DMS 273 treated with DMSO at 0.1 percent for 48 hours (cell line): Measurements from ENCODE around the gene CHURC1.
A peak's percentile ranks its signal among the peaks of the same experiment; 100 is the strongest.

Experiments used
- DNase-seq: peaks from one replicate; lab custom pipeline; 2025; lab: John Stamatoyannopoulos, UW

Gene CHURC1

DNA sequence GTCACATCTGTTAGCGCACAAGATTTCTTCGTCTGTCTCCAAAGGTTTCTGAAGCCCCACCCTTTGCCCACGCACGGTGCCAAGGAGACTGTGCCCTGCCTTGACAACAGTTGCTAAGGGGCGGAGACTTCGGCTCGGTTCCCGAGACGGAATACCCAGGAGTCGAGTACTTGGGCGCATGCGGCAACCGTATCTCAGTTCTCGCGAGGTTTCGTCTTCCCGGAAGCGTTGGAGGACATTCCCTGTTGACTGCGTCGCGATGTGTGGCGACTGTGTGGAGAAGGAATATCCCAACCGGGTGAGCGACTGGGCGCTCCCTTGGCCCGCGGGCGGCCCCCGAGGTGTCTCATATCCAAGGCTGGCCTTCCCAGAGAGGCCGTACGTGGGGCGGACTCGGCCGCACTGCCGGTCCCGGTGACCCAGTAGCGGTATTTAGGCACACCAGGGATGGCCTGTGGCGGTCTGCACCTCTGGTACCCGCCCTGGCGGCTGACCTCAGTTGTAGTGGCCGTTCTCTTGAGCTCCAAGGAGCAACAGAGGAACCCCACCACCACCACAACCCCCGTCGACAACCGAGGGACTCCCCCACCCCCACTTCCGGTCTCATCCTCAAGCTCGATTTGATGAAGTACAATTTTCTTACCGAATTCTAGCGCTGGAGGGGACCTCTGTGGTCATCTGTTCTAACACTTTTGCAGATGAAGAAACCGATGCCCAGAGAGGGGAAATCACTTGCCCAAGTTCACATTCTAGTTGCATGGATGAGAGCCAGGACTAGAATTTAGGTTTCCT is at the start of gene CHURC1:
Gene CHURC1, plus strand, starts transcription at position 219 of the 792 bp plus-strand sequence. Its CDS starts 41 bp downstream, at position 260.
- peak; percentile 96 for DNase-seq

DNA sequence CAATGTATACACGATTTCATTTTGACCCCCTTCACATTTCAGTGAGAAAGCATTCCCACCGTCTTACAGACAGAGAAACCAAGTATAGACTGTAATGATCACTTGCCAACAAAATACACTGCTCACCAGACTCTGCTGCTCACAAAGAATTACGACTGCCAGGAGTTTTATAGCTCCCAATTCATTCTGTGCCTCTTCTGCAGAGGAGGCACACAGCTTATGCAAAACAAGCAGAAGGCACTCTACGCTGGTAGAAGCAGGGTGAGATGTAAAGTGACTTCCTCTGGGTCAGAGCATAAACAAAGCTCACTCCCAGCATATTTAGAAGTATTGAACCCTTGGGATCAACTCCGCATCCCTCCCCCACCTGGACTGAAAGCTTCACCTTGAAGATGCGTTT is 49.1 kb upstream of the CHURC1 start:
- DNase-seq: no peak

DNA sequence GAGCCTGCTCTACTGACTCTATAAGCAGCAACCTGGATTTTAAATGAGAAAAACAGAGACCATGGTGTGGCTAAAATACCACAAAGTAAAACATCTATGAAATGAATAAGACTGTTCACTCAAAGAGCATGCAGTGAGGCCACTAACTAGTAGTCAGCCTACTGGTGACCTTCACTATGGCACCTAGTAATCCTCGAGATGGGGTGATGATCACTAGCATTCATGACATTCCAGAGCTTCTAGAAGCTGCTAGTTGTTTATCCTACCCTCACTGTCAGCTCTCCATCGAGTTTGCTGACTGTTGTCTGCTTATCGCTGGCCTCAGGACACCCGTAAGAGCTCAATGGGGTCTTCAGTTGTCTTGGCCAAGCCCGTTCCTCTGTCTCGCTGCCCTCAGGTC is 48.3 kb upstream of the CHURC1 start:
- no peak for DNase-seq

GRCh38 chr14:64867182-64867581 is 47.1 kb upstream of the CHURC1 start:
- DNase-seq: no peak

DNA sequence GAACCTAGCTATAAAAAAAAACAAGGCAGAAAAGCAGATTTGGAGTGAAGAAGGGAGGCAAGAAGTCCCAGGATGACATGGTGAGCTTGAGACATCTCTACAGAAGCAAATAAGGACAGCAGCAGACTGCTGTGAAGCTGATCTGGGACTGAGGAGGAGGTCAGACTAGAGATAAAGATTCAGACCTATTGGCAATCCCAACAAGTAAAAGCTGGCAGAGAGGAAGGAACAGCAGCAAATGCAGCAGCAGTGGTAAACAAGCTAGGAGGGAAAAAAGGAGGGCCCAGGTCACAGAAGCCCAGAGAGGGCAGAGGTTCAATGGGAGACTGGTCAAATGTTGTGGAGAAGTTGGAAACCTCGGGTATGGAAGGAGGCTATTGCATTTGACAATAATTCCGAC is 45.9 kb upstream of the CHURC1 start:
- DNase-seq: no peak

- DNase-seq: no peak
These were observed 45.4 kb upstream of the CHURC1 start for GRCh38 chr14:64868841-64869240.

DNA sequence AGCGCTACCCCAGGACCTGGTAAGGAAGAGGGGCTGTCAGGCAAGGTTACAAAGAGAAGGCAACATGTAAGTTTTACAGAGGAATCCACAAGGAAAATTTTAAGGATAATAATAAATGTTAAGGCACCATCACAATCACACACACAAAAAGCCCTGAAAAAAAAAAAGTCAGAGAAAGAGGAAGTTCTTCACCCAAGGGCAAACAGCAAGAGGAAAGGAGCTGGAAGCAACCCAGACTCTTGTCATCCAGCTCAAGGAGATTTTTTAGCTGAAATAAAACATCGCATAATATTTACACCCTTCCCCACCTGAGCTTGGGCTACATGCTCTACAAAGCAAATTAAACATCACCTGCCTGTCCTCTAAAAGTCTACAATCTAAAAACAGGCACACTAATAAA is 44.1 kb upstream of the CHURC1 start:
- DNase-seq: no peak

GRCh38 chr14:64871344-64871743 is 42.9 kb upstream of the CHURC1 start:
- no peak for DNase-seq

DNA sequence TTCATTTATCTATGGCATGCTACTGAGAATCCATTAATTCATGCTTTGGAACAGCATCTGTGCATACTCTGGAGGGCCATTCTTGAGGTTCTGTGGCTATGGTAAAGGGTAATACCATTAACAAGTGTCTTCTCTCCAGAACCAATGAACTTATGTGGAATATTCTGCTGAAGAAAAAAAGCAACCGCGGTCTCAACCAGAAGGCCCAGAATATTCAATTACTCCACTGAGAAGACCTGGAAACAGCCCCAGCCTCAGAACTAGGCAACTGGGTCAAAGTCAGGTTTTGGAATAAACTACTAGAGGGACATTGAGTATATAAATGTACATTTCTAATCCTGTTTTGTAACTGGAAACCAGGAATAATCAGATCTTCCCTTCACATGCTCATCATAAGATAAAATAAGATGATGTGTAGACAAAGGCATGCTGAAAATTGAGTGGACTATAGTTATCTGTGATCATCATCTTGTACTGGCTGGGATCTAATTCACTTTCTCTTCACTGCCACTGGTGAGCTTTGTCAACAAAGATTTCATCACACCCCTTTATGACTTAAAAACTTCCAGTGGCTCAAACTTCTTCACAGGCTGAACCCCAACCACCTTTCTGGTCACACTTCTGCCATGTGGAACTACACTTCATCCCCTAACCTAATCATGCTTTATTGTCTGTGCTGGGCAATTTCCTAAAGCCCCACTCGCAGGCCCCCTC is 40.6 kb upstream of the CHURC1 start:
- DNase-seq: no peak

DNA sequence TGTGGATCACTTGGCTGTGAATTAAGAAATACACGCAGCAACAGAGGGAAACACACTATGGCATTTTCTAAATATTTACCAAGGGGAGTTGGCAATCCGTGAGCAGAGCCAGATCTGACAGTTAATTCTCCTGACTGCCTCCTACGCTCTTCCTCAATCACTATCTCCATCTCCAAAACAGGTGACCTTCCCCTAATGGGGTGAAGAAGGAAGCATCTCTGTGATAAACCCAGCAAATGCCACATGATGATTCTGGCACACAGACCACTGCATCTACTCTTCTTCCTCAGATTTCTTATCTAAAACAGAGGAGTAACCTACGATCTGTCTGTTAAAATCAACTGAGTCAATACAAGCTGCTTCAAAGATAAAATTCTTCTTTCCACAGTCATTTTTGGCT is 38.9 kb upstream of the CHURC1 start:
- no peak for DNase-seq

DNA sequence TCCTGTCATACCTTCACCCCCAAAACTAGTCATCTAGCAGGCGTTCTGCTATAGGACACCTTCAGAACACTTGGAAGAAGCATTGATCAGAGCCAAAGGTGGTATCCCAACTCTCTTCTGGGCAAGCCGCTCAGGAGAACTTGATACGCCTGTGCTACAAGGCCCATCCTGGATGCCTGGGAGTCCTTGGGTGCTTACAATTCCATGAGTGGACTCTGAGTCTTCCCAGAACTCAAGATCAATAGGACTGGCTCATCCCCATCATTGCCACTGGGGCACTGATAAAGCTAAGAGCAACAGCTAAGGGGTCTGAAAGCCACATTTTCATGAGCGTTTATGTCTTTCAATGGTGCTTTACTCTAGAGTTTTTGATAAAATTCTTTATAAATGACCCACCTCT is 36.4 kb upstream of the CHURC1 start:
- DNase-seq: no peak

DNA sequence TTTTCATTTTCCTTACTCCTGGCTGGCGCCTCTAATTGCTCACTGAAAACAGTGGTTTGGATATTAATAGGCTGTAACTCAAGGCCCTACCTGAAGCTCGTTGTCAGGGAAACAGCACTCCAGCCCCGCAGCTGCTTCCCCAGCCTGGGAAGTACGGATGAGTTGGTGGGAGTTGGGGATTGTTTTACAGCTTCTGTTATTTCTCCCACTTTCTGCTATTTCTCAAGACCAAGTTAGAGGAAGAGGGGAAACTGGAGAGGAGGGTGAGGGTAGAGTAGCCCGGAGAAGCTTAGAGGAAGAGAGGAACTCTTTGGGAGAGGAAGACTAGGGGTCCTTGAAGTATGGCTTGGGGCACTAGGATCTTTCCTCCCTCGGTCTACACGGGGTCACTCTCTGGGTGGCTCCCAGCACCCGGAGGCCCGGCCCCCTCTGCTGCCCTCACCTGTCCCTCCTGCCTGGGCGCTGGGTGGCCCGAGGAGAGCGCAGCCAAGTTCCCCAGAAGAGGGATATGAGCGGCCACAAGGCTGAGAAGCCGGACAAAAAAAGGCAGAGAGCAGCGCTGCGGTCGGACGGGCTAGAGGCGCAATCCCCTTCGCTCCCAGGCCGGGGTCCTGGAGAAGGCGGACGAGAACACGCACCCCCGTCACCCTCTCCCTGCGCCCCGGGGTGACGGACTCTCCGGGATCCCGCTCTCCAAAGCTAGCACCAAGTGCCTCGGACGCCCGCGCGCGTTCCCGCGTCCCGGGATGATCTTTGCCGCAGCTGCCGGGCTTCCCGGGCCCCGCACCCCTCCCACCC is 35.2 kb upstream of the CHURC1 start:
- no peak for DNase-seq

DNA sequence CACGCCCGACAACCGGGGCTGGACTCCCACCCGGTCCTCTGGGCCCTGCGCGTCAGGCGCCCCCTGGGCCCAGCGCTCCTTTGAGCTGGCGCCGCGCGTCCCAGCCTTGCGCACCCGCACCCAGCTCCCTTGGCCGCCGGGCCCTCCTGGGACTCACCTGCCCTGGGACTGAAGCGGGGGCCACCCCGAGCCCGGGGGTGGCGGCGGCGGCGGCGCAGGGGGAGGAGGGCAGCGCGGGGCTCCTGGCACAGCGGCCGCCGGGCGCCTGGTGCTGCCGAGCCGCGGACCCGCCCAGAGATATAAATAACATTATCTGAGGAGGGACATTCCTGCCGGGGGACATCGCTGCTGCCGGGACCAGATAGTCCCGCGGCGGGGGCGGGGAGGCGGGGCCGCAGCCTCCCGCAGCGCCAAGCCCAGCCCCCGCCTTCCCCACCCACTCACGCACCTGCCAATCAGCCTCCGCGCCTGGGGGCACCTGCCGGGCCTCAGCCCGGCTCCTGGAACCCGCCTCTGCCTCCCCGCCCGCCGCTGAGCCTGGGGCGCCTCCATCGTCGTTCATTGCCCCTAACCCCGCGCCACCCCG is 34.5 kb upstream of the CHURC1 start, which contains the start of gene SPTB:
Gene SPTB, minus strand, starts transcription at position 273 of the 586 bp plus-strand sequence. CDS start 56,813 bp downstream, outside the sequence.
- no peak for DNase-seq

DNA sequence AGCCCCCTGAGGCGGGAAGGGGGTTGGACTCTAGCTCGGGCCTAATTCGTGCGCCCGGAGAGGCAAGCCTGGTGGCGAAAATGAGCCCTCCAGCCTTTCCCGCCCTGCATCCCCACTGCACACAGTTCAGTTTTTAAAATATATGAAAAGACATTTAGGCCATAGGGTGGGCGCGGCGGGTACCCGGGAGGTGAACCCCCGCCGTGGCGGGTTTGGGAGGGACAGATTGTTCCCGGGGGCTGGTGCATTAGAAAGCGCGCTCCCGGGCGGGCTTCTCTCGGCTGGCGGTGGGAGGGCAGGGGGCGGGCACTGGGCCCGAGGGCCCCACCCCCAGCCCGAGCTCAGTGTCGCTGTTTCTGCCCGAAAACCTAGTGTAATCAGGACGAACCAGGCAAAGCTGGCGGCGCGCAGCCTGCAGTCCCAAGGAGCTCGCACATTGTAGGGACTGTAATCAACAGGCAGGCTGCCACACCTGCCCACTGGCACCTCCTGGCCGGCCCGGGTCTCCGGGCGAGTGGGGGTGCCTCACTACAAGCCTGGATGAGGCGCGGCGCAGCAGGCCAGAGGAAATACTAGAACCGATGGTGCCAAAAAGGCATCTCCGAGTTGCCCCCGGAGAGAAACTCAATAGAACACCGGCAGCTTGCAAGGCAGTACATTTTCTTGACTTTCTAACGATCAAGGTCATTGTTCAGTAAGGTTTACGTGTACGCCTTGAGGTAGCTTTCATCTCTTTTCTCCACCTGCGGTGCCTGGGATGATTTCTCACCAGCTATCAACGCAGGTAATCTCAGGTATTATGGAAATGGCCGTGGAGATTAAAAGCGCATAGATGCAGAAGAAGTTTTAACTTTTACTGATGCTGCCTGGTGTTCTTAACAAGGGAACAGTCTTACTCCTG is 33.8 kb upstream of the CHURC1 start:
- peak; percentile 5 for DNase-seq

- no peak for DNase-seq
These were observed 28.7 kb upstream of the CHURC1 start for GRCh38 chr14:64885559-64885958.

DNA sequence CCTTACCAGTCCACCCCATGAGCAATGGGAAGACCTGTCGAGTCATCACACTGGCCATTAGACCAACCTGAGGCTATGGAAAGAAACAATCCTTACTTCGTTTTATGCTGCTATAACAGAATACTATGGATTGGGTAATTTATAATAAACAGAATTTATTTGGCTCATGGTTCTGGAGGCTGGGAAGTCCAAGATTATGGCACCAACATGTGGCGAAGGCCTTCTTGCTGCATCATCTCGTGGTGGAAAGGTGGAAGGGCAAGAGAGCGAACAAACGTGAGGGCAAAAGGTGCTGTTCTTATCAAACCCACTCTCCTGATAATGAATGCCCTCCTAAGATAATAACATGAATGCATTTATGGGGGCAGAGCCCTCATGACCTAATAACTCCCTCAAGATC is 24.9 kb upstream of the CHURC1 start:
- DNase-seq: no peak

DNA sequence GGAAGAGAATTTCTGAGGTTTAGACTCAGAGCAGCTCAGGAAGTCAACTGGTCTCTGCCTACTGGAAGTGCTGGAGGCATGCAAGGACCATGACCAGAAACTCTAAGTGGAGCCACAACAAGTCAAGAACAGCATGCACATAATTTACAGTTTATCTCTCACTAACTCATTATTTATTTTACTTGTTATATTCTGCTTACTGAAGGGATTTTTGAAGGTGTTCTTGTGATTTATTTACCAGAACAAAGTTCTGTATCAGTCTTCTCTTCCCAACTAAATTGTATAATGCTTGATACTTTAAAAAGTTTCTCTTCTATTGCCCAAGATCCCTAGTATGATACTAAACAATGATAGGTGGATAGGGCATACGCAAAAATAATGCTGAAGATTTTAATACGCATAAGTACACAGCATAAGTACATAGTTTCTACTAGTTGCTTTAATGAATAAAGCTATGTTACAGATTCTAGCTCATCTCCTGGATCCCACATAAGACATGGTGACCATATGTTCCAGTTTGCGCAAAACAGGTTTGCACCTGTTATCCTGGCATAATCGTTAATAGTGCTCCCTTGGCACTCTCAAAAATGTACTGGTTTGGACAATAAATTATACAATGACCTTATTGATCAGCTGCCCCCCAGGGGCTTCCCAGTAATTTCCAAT is 22.9 kb upstream of the CHURC1 start:
- DNase-seq: peak; percentile 39

DNA sequence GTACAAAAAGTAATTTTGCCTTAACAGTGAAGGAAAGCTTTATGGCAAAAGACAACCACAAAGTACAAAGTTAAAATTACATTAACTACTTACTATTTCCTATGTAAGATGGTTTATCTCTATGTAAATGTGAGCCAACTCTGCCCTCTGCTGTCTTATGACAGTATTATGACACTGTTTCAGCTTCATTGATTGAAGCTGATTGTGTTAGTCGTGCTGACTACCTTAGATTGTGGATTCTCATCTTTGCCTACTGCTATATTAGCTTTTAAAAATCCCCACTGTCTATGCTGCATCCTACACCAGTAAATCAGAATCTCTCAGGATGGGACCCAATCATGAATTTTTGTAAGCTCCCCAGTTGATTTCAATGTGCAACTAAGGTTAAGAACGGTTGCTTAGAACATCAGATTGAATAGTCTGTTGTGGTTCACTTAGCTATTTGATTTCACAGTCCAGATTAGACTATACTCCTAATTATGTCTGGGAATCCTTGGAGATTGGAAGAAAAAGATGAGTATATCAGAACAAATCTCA is 22.3 kb upstream of the CHURC1 start:
- peak; percentile 39 for DNase-seq

DNA sequence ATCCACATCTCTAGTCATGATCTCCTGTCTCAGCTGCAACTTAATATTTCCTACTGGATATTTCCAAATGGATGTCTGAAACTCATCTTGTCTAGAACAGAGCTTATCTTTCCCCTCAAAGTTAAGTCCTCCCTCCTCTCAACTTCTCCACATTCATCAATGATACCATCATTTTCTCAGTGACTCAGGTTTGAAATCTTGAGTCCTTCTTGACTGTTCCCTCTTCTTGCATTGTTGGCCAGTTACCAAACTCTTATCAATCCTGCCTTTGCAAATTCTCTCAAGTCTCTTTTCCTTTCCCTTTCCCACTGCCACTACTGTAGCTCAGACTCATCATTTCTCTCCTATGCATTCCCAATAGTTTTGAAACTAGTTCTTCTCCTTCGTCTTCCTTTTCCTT is 14.3 kb upstream of the CHURC1 start:
- no peak for DNase-seq

DNA sequence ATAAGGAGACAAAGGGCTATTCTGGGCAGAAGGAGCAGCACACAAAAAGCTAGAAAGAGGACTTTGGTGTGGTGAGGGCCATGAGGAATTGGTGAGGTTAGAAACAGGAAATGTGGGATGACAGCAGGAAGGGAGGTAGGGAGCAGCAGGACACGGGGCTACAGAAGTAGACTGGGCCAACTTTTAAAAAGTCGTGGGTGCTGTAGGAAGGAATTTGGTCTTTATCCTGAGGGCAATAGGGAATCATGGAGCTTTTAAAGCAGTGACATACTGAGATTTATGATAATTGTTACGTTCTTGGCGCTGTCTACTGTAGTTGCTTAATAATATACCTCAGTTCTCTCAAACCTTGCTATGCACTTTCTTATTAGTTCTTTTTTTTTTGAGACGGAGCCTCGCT is 8.2 kb upstream of the CHURC1 start:
- DNase-seq: no peak
